NB4 (cell line): Measurements from ENCODE around the gene METTL21C.

Experiments
- CTCF ChIP-seq: IDR thresholded peaks from one replicate; pipeline ENCODE4 v1.5.1; 2012; ENCODE audit warnings: low read depth, low read length
- MAX ChIP-seq: IDR thresholded peaks from 2 replicates; pipeline ENCODE4 v1.6.1; 2011; ENCODE audit warnings: low read depth, low read length
- MYC ChIP-seq: IDR thresholded peaks from 2 replicates; pipeline ENCODE4 v1.6.1; 2011; ENCODE audit warnings: low read depth, low read length
- POLR2A ChIP-seq: IDR thresholded peaks from 2 replicates; pipeline ENCODE4 v1.6.1; 2011; ENCODE audit warnings: mild to moderate bottlenecking; ENCODE audit not compliant: insufficient read length; ENCODE audit errors: extremely low read depth

- TF ChIP-seq CTCF, result no peak
- no peak for TF ChIP-seq MAX
- TF ChIP-seq POLR2A, result no peak
- TF ChIP-seq MYC, result no peak
Observed at GRCh38 chr13:102657630-102658029, 37.2 kb downstream of the METTL21C start.
